ENCODE results near the gene TOR2A.

The TOR2A gene

GRCh38 chr9:127705577-127706379, 29.3 kb downstream of the TOR2A start:
- TF ChIP-seq CTCF (IDR thresholded peaks at IDR 0.05) = no peak

DNA sequence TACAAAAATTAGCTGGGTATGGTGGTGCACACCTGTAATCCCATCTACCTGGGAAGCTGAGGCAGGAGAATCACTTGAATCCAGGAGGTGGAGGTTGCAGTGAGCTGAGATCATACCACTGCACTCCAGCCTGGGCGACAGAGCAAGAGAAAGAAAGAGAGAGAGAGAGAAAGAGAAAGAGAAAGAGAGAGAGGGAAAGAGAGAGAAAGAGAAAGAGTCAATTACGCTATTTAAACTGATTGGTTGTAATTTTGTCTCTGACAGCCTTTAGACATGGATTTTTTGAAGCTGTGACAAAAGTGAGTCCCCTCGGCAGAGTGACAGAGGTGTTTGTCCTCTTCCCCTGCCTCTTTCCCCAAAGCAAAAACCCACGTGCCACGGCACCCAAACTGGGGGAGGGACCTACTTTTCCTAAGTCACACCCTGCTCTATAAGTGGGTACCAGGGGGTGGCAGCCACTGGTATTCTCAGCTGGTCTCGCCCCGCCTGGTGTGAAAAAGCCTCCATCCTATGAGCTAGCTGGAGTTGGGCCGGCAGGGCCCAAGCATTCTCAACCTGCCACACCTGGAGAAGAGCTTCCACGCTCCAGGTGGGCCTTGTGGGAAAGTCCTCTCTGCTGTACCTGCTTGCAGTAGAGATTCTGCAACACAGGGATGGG, 31.7 kb downstream of the TOR2A start:
- no peak for TF ChIP-seq CTCF (IDR thresholded peaks at IDR 0.05)

GRCh38 chr9:127700594-127701255, 34.4 kb downstream of the TOR2A start:
- TF ChIP-seq CTCF (IDR thresholded peaks at IDR 0.05) = no peak

- TF ChIP-seq CTCF (IDR thresholded peaks at IDR 0.05) = no peak
Observed at GRCh38 chr9:127700140-127700539, 35.0 kb downstream of the TOR2A start.

DNA sequence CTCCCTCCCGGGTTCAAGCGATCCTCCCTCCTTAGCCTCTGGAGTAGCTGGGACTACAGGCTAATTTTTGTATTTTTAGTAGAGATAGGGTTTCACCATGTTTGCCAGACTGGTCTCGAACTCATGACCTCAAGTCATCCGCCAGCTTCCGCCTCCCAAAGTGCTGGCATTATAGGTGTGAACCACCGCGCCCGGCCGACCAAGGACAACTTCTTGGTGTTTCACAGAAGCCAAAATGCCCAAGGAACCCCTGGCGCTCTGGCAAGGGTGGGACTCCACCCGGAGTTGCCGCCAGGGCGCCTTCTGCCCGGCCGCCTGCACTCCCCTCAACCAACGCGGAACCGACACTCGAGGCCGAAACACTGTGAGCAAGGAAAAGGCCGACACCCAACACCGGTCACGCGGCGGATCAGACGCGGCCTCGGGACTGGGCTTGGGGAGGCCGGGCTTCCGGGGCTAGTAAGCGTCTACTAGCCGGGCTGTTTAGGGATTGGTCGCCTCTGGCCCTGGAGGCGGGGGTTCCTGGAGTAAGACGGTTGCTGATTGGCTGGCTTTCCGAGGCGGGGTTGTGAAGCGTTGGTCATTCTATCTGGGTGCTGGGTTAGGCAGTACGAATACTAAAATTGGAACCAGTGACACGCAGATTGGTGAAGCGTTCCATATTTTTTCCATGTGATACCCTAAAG, 36.0 kb downstream of the TOR2A start:
- no peak for TF ChIP-seq CTCF (IDR thresholded peaks at IDR 0.05)

DNA sequence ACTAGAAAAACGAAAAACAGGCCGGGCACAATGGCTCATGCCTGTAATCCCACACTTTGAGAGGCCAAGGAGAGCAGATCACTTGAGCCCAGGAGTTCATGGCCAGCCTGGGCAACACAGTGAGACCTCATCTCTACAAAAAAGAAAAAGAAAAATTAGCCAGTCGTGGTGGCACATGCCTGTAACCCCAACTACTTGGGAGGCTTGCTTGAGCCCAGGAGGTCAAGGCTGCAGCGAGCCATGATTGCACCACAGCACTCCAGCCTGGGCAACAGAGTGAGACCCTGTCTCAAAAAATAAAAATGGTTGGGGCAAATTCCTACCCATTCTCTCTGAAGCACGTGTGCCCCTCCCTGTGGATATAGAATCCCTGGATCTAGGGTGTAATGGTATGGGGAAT, 36.7 kb downstream of the TOR2A start:
- TF ChIP-seq CTCF (IDR thresholded peaks at IDR 0.05) = no peak

GRCh38 chr9:127697575-127697974, 37.5 kb downstream of the TOR2A start:
- no peak for TF ChIP-seq CTCF (IDR thresholded peaks at IDR 0.05)
